HG03159 (cell line): ENCODE results near the gene PDCD1LG2.
"Not testable (repeated sequence)": the region's sequence is repeated elsewhere in the genome, so short reads cannot be mapped to it uniquely, and the experiment has no call there.

Experiments used
- ATAC-seq: cut with Tn5 transposase; IDR thresholded peaks from one replicate; pipeline ENCODE4 v1.9.1; 2021; ENCODE audit warnings: mild to moderate bottlenecking, moderate library complexity; ENCODE audit not compliant: unreplicated experiment

The PDCD1LG2 gene

GRCh38 chr9:5563417-5563815 is 53.1 kb downstream of the PDCD1LG2 start:
- no peak for ATAC-seq

DNA sequence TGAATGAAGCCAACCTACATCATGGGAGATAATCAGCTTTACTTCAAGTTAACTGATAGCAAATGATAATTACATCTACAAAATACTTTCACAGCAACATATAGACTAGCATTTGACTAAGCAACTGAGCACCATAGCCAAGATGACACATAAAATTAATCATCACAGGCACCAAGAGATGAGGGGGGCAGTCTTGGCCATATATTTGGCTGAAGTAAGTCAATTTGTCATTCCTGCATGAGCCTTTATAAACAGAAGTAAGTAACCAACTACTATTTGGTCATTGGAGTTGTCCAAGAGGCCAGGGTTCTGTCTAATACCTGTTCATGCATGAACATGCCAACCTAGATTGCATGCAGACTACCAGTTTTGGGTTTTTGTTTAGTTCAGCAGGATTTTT is 53.6 kb downstream of the PDCD1LG2 start:
- ATAC-seq, result no peak

DNA sequence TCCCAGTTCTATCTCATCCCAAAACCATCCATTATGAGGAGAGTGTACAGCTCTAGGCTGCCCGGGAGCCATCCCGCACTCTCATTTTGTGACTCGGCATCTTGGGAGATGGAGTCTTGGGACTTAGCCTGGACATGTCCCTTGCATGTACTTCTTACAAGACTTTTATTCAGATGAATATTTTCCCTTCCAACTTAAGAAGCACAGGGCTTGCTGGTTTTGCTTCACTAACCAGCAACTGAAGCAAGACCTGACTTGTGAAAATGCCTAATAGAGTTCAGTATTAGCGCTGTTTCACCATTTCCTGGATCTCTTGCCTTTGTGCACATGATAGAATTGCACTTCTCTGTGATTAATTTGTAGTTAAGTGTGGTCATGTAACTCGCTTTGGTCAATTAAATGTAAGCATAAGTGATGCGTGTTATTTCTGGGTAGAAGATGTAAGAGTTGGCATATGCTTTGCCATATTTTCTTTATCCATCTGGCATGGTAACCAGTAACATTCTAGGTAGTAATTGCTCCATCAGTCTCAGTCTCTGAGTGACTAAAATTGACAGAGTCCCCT is 55.8 kb downstream of the PDCD1LG2 start:
- ATAC-seq, result peak; percentile 71

DNA sequence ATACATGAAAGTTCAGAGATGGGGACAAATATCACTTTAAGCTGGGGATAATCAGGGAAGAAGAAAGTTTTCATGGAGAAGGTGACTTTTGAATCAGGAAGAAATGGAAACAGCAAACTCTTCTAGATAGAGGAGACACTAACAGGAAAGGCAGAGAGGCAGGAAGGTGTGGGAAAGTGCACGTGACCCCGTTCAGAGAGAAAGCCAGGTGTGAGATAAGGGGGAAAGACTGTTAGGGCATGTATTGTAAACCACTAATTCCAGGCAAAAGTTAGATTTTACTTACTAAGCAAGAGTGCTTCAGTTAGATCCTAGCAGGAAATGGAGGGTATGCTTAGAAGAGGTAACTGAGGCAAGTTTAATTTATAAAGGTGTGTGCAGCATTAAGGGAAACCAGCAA is 58.5 kb downstream of the PDCD1LG2 start:
- ATAC-seq, result no peak

GRCh38 chr9:5569409-5569808 is 59.1 kb downstream of the PDCD1LG2 start:
- no peak for ATAC-seq

- ATAC-seq, result no peak
These were observed 59.6 kb downstream of the PDCD1LG2 start for GRCh38 chr9:5569891-5570290.

DNA sequence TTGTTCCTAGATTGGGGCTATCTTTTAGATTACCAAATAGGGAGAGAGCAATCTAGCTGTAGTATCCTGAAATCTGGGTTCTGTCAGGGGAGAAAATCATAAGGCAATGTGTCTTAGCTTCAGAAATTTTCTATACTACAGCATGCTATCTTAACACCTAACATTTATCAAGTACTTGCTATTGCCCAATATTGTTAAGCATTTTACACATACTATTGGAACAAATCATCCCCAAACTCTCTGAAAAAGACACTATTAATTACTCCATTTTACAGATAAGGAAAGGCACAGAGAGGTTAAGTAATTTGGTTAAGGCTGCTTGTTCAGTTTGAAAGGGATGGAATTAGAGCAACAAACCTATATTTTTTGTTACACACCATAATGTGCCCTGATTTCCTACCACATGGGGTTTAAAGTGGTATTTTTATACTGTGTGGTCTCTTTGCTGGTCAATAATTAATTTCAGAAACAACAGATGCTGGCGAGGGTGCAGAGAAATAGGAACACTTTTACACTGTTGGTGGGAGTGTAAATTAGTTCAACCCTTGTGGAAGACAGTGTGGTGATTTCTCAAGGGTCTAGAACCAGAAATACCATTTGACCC is 61.4 kb downstream of the PDCD1LG2 start:
- no peak for ATAC-seq

DNA sequence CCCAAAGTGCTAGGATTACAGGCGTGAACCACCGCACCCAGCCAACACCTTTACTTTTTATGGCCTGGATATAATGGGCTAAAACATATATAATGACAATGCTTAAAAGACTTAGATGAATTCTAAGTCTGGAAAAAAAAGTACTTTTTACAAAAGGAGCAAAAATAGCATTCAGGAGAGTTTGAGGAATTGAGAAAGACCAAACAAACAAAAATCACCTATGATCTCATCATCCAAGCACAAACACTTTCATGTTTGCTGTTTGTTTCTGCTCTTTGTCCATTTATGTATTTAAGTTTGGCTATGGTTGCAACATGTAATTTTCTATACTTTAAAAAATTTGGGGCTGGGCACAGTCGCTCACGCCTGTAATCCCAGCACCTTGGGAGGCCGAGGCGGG is 63.8 kb downstream of the PDCD1LG2 start:
- no peak for ATAC-seq

DNA sequence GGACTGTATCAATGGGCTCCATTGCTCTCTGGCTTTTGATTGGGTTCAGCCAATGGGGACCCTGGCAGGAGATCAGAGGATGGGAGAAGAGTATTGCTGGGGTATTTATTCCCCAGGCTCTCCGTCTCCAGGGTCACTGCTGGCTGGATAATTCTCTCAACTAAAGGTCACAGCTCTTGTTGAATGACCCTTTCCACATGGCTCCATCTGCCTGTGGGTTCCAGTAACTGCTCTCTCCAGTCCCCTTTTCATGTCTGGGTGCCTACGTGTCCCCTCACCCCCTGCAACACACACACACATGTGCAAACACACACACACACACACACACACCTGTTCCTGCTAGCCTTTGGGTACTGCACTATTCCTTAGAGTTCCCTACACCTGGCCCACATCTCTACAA is 64.7 kb downstream of the PDCD1LG2 start:
- ATAC-seq, result no peak

- no peak for ATAC-seq
These were observed 66.9 kb downstream of the PDCD1LG2 start for GRCh38 chr9:5577225-5577624.

DNA sequence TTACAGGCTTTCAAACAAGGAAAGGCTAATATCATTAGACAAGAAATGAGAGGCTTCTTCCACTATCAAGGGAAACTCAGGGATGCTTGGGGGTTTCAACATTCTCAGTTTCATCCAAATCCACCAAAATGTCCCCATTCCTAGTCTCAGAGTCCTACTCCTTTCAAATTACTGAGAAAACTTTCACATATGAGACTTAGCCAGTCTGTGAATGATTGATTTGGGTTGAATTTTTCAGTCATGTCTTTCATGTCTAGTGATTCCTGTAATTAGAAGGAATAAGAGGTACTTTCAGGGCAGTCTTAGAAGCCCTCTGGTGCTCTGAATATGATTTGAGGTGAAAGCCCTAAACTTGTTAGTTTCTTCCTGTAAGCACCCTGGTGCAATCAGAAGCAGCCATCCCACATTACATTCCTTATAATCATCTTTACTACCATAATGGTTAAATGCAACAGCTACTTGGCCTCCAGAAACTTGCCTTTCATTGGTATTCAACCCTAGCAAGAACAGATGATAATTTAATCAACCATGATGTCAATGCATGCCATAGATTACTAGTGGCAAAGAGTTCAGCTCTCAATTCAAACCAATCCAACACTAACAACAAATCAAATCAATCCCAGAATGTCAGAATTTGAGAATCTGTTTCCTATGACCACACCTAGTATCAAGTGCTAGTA is 67.8 kb downstream of the PDCD1LG2 start:
- ATAC-seq, result no peak

GRCh38 chr9:5578698-5579085 is 68.4 kb downstream of the PDCD1LG2 start:
- ATAC-seq, result no peak

DNA sequence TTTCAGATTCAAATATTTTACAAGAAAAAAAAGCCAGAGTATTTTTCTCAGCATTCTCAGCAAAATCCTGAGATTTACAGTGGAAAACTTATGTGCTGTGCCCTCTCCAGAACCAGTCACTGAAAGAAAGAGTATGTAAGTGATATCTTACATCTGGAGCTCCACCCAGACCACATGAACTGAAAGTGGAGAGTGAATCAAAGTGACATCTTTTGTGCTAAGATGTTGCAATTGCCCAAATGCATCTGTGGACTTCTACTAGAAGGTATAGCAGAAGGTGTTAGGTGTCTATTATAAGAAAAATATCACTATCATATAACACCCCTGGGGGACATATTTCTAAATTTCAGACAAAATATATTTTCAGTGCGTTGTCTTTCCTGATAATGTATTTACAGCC is 69.5 kb downstream of the PDCD1LG2 start:
- no peak for ATAC-seq

DNA sequence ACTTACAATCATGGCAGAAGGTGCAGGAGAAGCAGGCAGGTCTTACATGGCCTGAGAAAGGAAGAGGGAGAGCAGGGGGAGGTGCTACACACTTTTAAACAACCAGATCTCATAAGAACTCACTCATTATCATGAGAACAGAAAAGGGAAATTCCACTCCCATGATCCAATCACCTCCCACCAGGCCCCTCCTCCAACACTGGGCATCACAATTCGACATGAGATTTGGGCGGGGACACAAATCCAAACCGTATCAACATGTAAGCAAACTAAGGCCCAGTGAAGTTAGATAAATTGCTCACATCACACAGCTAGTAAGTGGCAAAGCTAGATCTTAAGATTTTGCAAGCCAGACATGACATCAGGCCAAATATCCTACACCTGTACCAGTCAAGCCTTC is 70.3 kb downstream of the PDCD1LG2 start:
- no peak for ATAC-seq

- not testable (repeated sequence) for ATAC-seq
These were observed 71.4 kb downstream of the PDCD1LG2 start for GRCh38 chr9:5581706-5582105.

DNA sequence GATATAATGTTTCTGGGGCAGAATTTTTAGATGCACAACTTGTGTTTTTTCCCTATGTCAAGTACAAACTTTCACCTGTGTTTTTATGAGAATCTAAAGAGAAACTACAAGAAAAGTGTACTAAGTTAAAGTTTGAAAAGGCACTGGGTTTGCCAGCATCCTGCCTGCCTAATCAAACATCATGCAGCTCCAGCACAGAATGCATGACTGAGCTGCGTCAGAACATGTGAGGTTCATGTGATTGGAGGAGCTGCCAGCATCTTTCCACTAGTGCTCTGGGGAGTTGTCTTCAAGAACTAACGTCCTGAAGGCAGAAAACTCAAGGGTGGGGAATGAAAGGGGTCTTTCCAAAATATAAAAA is 72.5 kb downstream of the PDCD1LG2 start:
- ATAC-seq, result peak; percentile 62

DNA sequence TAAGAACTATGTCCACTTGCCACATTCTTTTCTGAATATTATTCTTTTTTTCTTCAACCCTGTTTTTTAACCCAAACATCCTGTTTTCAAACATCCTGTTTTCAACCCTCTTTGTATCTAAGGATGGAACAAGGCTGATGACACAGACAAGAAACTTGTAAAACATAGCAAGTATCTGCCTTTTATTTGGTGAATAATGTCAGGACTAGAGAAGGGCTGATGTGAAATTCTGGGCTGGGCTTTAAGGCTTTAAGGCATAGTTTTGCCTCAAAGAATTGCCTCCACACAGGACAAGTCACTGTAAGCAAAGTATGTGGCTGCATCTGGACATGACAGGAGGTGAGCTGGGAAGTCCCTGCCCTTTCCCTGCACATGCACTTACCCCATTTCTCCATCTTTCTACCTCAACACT is 76.1 kb downstream of the PDCD1LG2 start:
- no peak for ATAC-seq

- no peak for ATAC-seq
These were observed 76.7 kb downstream of the PDCD1LG2 start for GRCh38 chr9:5587024-5587423.

DNA sequence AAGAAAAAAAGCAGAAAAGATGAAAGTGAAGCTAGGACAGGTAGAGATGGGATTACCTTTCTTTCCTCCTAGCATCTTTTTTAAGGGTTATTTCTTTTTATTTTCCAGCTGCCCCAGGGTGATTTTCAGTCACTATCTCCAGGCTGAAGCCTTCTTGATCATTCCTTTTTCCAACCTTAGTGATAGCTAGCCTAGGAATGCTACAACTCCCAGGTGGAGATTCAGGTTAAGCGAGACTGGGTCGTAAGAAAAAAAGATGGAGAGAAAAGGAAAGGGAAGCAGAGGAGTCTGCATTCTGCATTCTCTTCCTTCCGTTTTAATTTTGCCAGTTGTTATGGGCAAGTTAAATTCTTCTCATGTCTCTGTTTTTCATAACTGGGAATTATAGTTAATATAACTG is 81.9 kb downstream of the PDCD1LG2 start:
- ATAC-seq, result no peak

DNA sequence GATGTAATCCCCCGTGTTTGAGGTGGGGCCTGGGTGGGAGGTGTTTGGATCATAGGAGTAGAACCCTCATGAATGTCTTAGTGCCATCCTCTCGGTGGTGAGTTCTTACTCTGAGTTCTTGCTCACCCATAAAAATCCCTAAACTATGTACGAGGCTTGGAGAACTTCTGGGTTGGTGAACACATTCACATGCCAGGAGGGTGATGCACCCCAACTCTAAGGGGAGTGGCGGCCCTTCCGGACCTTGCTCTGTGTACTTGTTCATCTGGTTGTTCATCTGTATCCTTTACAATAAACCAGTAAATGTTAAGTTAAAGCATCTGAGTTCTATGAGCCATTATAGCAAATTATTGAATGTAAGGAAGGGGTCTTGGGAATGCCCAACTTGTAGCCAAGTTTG is 82.6 kb downstream of the PDCD1LG2 start:
- ATAC-seq, result no peak

- peak; percentile 63 for ATAC-seq
These were observed 83.6 kb downstream of the PDCD1LG2 start for GRCh38 chr9:5593904-5594303.

GRCh38 chr9:5596173-5596572 is 85.8 kb downstream of the PDCD1LG2 start:
- no peak for ATAC-seq
